Neuron (in vitro differentiated cells): ENCODE results near the gene VSX1.

Experiments
- H2AFZ ChIP-seq: one replicate; pipeline ENCODE4 v1.6.1; 2013; ENCODE audit warnings: low read depth, mild to moderate bottlenecking, inconsistent platforms, low read length, moderate library complexity
- H3K27me3 ChIP-seq: one replicate; pipeline ENCODE4 v1.6.1; 2013; ENCODE audit warnings: low read length; ENCODE audit not compliant: insufficient read depth
- H3K36me3 ChIP-seq: one replicate; pipeline ENCODE4 v1.6.1; 2013; ENCODE audit warnings: low read length; ENCODE audit not compliant: insufficient read depth
- H3K4me1 ChIP-seq: one replicate; pipeline ENCODE4 v1.6.1; 2013; ENCODE audit warnings: low read length; ENCODE audit not compliant: insufficient read depth
- H3K4me3 ChIP-seq: 2 replicates; pipeline ENCODE4 v1.5.1; 2013; ENCODE audit warnings: mild to moderate bottlenecking, low read length, moderate library complexity
- H3K9me3 ChIP-seq: one replicate; pipeline ENCODE4 v1.6.1; 2013; ENCODE audit warnings: low read length

VSX1 gene

DNA sequence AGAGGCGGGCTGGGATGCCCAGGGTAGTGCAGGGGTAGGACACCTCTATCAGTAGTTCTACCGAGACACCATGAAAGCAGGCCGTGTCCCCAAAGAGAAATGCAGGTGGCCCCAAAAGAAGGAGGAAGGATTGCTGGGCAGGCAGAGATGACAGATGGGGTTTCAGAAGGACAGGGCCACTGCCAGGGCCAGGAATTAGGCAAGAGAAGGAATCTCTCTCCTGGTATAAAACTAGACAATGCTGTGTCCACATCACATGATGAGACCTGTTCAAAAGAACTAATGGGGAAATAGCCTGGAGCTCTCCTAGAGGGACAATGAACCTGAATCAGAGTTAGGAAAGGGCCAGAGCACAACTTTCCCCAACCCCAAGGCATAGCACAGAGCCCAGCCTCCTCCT, 21.6 kb upstream of the VSX1 start:
- peaks cover 6% of the 10 kb centered on the region for H3K4me1 ChIP-seq
- H3K4me3 ChIP-seq = no peak overlapping the region
- H3K27me3 ChIP-seq = no peaks in the 10 kb centered on the region
- no peak overlapping the region for H2AFZ ChIP-seq
- no peaks in the 10 kb centered on the region for H3K36me3 ChIP-seq
- peaks cover 2% of the 10 kb centered on the region for H3K9me3 ChIP-seq

DNA sequence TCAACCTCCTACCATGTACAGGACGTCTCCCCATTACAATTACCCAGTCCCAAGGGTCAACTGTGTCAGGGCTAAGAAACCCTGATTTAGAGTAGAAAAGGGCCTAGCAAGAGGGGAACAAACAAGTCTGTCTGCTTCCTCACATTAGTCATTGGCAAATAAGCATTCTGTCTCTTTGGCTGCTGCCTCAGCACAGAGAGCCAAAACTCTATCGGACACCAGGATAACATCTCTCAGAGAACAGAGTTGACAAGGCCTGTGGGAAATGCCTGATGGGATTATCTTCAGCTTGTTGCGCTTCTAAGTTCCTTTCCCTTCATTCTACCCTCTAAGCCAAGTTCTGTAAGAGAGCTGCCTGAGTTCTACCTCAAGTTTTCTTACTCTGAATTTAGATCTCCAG, 19.0 kb upstream of the VSX1 start:
- no peak overlapping the region for H2AFZ ChIP-seq
- H3K36me3 ChIP-seq = no peaks in the 10 kb centered on the region
- H3K4me1 ChIP-seq = peaks cover 6% of the 10 kb centered on the region
- H3K4me3 ChIP-seq = no peak overlapping the region
- H3K9me3 ChIP-seq = peaks cover 2% of the 10 kb centered on the region
- no peaks in the 10 kb centered on the region for H3K27me3 ChIP-seq

DNA sequence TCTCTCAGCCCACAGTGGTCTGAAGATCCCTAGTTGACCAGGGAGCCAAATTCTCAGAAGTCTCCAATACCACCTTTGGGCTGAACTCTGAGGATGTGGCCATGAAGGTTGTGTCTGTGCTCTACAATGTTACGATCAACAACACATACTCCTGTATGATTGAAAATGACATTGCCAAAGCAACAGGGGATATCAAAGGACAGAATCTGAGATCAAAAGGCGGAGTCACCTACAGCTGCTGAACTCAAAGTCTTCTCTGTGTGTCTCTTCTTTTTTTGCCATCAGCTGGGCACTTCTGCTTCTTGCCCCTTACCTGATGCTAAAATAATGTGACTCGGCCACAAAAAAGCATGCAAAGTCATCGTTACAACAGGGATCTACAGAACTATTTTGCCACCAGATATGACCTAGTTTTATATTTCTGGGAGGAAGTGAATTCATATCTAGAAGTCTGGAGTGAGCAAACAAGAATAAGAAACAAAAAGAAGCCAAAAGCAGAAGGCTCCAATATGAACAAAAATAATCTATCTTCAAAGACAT, 17.7 kb upstream of the VSX1 start:
- no peak overlapping the region for H2AFZ ChIP-seq
- H3K4me3 ChIP-seq = no peak overlapping the region
- H3K4me1 ChIP-seq = peaks cover 6% of the 10 kb centered on the region
- no peaks in the 10 kb centered on the region for H3K27me3 ChIP-seq
- no peaks in the 10 kb centered on the region for H3K36me3 ChIP-seq
- no peaks in the 10 kb centered on the region for H3K9me3 ChIP-seq

DNA sequence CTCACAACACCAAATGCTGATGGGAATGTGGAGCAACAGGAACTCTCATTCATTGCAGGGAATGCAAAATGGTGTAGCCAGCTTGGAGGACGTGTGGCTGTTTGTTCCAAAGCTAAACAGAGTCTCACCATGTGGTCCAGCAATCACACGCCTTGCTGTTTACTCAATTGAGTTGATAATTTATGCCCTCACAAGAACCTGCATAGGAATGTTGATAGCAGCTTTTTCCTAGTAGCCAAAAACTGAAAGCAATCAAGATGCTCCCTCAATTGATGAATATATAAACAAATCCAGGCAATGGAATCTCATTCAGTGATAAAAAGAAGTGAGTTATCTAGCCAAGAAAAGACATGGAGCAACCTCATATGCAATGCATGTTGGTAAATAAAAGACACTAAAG, 15.6 kb upstream of the VSX1 start:
- H2AFZ ChIP-seq = no peak overlapping the region

DNA sequence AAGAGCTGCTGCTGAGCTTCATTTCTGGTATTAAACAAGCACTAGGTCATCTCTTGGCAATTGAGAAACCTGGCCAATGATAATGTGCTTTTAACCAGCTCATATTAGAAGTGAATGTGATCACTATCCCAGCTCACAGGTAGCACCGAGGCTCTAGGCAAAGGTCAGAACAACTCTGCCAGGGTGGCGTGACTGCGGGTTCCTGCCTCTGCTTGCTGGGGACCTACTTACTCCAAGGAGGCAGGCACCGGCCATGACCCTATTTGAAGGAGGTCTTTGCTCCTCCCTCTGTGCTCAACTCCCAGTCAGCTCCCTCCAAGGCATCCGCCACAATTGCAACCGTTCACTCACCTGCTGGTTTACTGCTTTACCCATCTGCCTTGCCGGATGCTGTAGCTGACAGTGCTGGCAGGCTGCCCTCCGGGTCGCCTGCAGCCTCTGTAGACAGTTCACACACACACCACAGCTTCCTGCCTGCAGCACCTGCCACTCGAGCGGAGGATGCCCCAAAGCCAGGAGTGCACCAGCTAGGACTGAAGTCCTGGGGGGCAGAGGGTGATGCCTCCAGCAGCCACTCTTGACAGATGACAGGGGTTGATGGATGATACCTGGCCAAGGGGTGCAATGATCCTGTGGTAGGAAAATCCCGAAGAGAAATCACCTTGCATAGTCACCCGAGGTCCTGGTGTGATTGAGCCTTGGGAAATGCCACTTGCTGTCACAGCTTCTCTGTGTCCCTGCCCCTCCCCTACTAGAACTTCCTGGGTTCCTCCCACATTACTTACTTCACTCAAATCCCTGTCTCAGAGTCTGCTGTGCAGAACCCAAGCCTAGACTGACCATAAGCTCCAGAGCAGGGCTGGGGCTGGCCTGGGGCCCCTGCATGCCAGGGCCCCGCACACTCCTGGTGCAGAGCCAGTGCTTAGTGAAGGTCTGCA, 8.8 kb upstream of the VSX1 start:
- H3K4me3 ChIP-seq = no peak overlapping the region
- H3K9me3 ChIP-seq = peaks cover 3% of the 10 kb centered on the region
- H3K4me1 ChIP-seq = no peaks in the 10 kb centered on the region
- H2AFZ ChIP-seq = no peak overlapping the region
- H3K36me3 ChIP-seq = no peaks in the 10 kb centered on the region
- H3K27me3 ChIP-seq = peaks cover 17% of the 10 kb centered on the region

More for the DNA sequence above, 15.6 kb upstream of the VSX1 start:
- Histone ChIP-seq H3K27me3 (no peaks in the 10 kb centered on the region), H3K4me1 (peaks cover 6% of the 10 kb centered on the region), H3K36me3 (no peaks in the 10 kb centered on the region), H3K9me3 (no peaks in the 10 kb centered on the region), H3K4me3 (no peak overlapping the region)

DNA sequence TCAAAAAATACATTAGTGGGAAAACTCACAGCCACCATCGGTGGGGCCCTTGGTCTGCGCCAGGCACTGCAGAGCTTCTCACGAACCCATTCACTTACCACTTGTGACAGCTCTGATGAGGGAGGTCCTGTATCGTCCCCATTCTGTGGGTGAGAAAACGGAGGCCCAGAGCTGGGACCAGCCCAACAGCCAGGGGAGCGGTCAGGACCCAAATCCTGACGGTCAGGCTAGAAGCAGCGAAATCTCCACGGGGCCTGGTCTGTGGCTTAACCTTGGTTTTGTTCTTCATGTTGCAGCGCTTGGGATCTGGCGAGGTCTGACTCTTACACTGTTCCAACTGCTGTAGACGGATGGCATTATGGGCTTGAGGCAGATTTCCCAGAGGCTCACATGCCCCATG, 7.7 kb upstream of the VSX1 start:
- peaks cover 26% of the 10 kb centered on the region for H3K27me3 ChIP-seq
- peaks cover 3% of the 10 kb centered on the region for H3K9me3 ChIP-seq

DNA sequence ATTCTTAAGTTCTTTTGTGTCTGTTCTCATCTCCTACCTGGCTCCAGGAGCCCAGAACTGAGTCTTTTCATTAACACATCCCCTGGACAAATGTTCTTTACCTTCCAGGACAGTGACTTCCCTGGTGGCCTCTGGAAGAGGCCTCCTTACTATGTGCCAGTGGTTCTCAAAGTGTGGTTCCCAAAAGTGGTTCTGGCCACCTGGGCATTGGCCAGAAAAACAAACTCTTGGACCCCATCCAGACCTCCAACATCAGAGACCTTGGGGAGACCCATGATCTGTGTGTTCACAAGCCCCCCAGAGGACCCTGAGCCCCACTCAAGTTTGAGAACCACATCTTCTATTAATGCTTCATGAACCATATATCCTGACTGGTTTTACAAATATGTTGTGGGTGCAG, 7.2 kb upstream of the VSX1 start:
- H3K36me3 ChIP-seq = no peaks in the 10 kb centered on the region
- H3K4me3 ChIP-seq = no peak overlapping the region
- H3K9me3 ChIP-seq = peaks cover 3% of the 10 kb centered on the region
- no peak overlapping the region for H2AFZ ChIP-seq
- H3K27me3 ChIP-seq = peaks cover 32% of the 10 kb centered on the region
- peaks cover 3% of the 10 kb centered on the region for H3K4me1 ChIP-seq

More for the DNA sequence above, 7.7 kb upstream of the VSX1 start:
- Histone ChIP-seq H3K4me3 (no peak overlapping the region), H3K4me1 (no peaks in the 10 kb centered on the region), H3K36me3 (no peaks in the 10 kb centered on the region), H2AFZ (no peak overlapping the region)

DNA sequence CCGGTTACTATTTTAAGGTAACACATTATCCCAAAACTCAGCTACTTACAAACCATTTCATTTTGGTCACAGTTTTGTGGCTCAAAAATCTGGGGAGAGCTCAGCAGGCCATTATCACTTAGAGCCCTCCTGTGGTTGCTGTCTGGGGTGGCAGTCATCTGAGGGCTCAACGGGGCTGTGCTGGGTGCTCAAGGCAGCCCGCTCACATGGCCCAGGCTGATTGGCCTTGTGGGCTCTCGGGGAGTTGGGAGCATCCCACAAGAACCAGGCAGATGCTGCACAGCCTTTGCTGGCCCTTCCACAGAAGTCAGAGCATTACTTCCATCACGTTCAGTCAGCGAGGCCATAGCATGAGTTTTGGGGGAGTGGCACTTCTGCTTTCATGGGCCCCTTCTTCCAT, 6.3 kb upstream of the VSX1 start:
- no peaks in the 10 kb centered on the region for H3K36me3 ChIP-seq
- H3K27me3 ChIP-seq = peaks cover 40% of the 10 kb centered on the region
- H3K4me1 ChIP-seq = peaks cover 8% of the 10 kb centered on the region
- no peak overlapping the region for H3K4me3 ChIP-seq
- peaks cover 3% of the 10 kb centered on the region for H3K9me3 ChIP-seq
- no peak overlapping the region for H2AFZ ChIP-seq

DNA sequence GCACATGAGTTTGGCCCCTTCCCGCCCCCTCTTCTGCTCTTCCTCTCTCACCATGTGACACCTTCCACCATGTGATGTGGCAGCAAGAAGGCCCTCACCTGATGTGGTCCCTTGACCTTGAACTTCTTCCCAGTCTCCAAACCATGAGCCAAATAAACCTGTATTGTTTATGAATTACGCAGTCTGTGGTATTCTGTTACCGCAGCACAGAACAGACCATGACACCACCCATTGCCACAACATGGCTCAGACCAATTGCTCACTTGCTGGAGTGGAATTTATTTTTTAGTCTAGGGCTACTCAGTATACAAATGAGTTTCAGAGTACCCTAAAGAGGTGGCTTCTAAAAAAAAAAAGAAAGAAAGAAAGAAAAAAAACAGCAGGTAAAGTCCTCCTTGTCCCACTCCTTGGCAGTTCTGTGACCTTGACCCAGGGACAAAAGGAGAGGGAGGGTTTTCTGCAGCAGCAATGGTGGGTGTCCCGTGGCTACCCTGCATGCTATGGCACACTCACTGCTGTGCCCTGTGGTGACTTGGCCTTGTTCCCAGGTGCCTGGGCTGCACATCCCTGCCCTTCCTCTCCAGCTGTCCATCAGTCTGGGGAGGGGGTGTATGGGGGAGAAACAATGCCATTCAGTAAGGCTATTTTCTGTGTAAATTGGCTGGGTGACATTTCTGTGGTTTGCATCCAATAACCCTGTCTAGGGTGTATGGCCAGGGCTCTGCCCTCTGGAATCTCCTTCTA, 5.4 kb upstream of the VSX1 start:
- Histone ChIP-seq H3K27me3 (peaks cover 50% of the 10 kb centered on the region), H3K4me3 (no peak overlapping the region), H3K9me3 (peaks cover 3% of the 10 kb centered on the region), H3K36me3 (no peaks in the 10 kb centered on the region), H2AFZ (no peak overlapping the region), H3K4me1 (peaks cover 11% of the 10 kb centered on the region)

DNA sequence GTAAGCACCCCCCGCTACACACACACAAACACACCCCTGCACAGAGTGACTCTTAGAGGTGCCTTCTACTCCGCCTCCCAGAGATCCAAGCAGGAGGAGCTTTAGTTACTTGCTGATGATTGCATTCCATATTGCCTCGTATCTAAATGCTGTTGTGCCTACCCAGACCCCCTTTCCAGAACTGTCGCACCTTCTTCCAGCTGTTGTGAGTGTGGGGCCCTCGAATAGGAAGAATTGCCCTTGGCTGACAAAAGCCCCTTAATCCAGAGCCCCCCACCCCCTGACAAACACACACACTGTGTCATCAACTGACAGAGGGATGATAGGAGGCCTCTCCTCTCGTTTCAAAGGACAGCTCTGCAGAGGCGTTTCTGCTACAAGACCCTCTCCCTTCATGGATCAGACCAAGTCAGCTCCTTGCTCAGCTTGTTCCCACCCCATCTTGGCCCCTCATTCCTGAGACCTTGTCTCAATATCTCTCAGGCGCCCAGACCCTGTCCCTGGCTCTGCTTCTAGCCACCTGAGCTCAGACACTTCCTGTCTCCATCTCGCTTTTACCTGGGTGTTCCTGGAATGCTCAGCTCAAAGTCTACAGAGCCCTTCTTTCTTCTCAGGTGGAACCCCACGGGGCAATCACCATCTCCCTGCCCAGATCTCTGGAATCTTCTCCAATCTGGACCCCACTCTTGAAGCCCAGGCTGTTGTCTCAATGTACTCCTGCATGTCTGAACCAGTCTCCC, 4.0 kb upstream of the VSX1 start:
- Histone ChIP-seq H3K9me3 (peaks cover 3% of the 10 kb centered on the region), H3K4me3 (no peak overlapping the region), H2AFZ (no peak overlapping the region), H3K27me3 (peaks cover 63% of the 10 kb centered on the region), H3K36me3 (no peaks in the 10 kb centered on the region), H3K4me1 (peaks cover 11% of the 10 kb centered on the region)

DNA sequence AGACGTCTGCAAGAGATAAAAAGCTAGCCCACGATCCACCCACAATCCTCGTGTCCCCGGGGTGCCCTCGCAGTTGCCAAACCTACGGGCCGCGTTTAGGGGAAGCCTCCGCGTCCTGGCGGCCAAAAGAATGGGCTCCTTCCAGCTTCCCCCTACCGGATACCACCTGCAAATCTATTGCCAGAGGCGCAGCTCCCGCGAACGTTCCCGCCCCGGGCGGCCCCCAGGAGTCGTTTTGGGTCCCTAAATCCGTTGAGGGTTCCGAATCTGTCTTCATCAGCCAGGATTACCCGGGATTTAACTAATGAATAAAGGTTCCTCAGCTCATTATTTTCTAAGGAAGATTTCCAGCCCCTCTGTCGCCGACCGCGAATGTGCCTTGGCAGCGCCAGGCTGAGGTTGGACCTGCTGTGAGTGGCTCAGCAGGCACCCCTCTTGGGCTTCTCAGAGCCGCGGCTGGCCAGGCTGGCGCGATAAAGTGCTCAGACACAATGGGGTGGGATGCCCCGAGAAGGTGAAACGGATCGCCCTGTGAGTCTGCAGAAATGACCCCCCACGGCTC, 2.8 kb upstream of the VSX1 start:
- H3K9me3 ChIP-seq = peaks cover 3% of the 10 kb centered on the region
- peak overlapping the region; percentile 55 for H2AFZ ChIP-seq
- H3K4me3 ChIP-seq = no peak overlapping the region
- H3K27me3 ChIP-seq = peaks cover 72% of the 10 kb centered on the region
- peaks cover 11% of the 10 kb centered on the region for H3K4me1 ChIP-seq
- H3K36me3 ChIP-seq = no peaks in the 10 kb centered on the region

DNA sequence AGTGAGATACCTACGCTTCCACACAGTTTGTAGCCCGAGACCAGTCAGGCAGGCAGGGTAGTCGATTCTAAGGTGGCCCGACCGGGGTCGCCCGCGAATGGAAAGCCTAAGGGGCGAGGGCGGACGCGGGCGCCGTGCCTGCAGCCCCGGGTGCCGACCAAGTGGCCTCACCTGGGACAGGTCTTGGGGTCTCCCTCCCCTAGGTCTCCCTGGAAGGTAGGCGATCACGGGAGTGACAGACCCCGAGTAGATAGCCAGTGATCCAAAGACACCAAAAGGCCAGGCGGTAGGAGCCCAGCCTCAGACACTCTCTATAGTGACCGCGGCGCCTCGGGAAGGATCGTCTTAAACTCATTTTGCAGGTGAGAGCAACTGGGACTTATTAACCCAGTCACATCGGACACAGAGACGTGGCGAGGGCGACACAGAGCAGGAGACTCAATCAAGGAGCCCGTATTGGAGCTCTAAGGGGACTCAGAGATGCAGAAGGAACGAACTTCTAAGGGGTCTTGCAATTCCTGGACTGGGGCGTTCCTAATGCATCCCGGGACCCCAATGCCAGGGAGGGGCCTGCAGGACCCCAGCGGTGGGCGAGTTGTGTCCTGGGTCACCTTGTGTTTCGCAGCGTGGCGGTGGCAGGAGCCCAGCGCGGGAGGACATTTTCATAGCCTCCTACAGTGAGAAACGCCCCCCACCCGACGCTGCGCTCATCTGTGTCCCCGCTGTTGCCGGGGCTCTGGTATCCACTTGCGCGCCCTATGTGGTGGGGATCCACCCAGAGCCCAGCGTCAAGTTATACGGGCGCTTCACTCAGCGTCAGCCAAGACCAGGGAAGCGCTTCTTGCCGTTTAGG, 2.1 kb upstream of the VSX1 start:
- Histone ChIP-seq H2AFZ (peak overlapping the region; percentile 75), H3K27me3 (peaks cover 76% of the 10 kb centered on the region), H3K36me3 (no peaks in the 10 kb centered on the region), H3K4me1 (peaks cover 11% of the 10 kb centered on the region), H3K9me3 (peaks cover 3% of the 10 kb centered on the region), H3K4me3 (peak overlapping the region; percentile 26)
